ENCODE results near the gene HOXA3. TPM values are rescaled to one million over a fixed set of nuclear protein-coding genes. Genes with fewer than 3 reads are reported as not detected.

The HOXA3 gene
- total and polyA plus RNA-seq, 2 of the 8 experiments (the other 6 are each of a cell fraction or from before 2014, with no cell fraction given): not detected

DNA sequence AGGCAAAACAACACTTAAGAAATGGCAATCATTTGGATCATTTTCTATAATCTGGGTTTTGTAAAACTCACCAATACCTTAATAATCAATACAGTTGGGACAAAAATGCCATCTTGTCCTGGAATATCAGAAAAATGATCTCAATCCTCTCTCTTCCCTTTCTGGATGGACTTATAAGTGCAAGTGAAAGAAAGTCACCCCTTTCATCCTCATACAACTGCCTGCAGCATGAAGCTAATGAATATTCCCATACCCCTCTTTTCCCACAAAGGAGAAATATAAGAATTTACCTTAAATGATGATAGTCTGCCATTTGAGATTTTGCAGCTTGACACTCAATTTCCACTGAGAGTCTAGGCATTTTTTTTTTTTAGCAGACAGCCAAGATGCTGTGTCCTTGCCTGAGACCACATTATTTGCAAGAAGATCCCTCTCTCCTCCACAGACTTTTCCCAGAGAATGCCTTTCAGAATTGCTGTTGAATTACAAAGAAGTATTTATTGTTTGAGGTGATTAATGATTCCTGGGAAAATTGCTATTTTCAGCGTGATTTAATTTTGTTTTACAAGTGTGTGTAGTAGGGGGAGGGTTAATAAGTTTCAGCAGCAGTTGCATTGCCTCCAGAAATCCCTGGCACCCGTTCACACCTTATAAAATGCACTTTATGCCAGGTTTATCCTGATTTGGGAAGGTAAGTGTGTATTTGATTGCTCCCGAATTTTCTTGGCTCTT, 25.6 kb downstream of the HOXA3 start (continued):
- TF ChIP-seq CTCF (IDR thresholded peaks at IDR 0.05; ENCODE audit: control extremely low read depth in 1 of 3, insufficient read depth in 1 of 3, low read depth in 1 of 3, low read length in 3 of 3): no peak
- TF ChIP-seq CHD2 (IDR thresholded peaks at IDR 0.05; ENCODE audit: low read length): no peak
- no peak for TF ChIP-seq GTF2F1 (IDR thresholded peaks at IDR 0.05; ENCODE audit: borderline replicate concordance, low read depth, low read length)
- no peak for TF ChIP-seq TBP (IDR thresholded peaks at IDR 0.05; ENCODE audit: low read depth, low read length)
- TF ChIP-seq CHD1 (IDR thresholded peaks at IDR 0.05; ENCODE audit: low read depth, low read length): no peak
